Stimulated activated effector memory CD8-positive, alpha-beta T cell treated with anti-CD3 and anti-CD28 coated beads, Interleukin-12 subunit alpha, Interleukin-12 subunit beta, amount 100 ng/mL, for 72 hours (primary cell): ENCODE data around the gene STK32C.

ENCODE experiments used
- ATAC-seq: fragments of 150-1000 bp; cut with Tn5 transposase; 2 replicates; pipeline ENCODE4 v1.10.0; 2021
- DNase-seq, 2 donors: peaks; one replicate each; pipeline ENCODE4 v3.0.0; 2021 to 2022; ENCODE audit warnings: low spot score in 2 of 2
- H3K27ac Mint-ChIP-seq: one replicate; pipeline ENCODE4 v1.8.0; 2022; ENCODE audit warnings: mild to moderate bottlenecking, mixed read lengths
- H3K36me3 Mint-ChIP-seq: one replicate; pipeline ENCODE4 v1.8.0; 2022; ENCODE audit warnings: mild to moderate bottlenecking, mixed read lengths
- H3K4me1 Mint-ChIP-seq: one replicate; pipeline ENCODE4 v1.8.0; 2022; ENCODE audit warnings: mixed read lengths
- H3K4me3 Mint-ChIP-seq: one replicate; pipeline ENCODE4 v1.8.0; 2022; ENCODE audit warnings: mild to moderate bottlenecking, mixed read lengths
- H3K9me3 Mint-ChIP-seq: one replicate; pipeline ENCODE4 v1.8.0; 2022; ENCODE audit warnings: mixed read lengths

The STK32C gene

GRCh38 chr10:132178672-132179545, 128.8 kb downstream of the STK32C start:
- Mint-ChIP-seq H3K4me1 (no peaks in the 10 kb centered on the region), H3K27ac (no peak overlapping the region), H3K9me3 (no peaks in the 10 kb centered on the region), H3K36me3 (peaks cover 3% of the 10 kb centered on the region), H3K4me3 (no peak overlapping the region)
- ATAC-seq (no peak), DNase-seq (no peak)

GRCh38 chr10:132178046-132178445, 129.7 kb downstream of the STK32C start:
- DNase-seq: no peak
- no peak overlapping the region for H3K27ac Mint-ChIP-seq
- no peak for ATAC-seq
- H3K4me1 Mint-ChIP-seq: peaks cover 5% of the 10 kb centered on the region
- no peaks in the 10 kb centered on the region for H3K9me3 Mint-ChIP-seq
- no peak overlapping the region for H3K4me3 Mint-ChIP-seq
- peaks cover 9% of the 10 kb centered on the region for H3K36me3 Mint-ChIP-seq

- ATAC-seq (no peak), DNase-seq (no peak)
- peaks cover 9% of the 10 kb centered on the region for H3K36me3 Mint-ChIP-seq
- peaks cover 7% of the 10 kb centered on the region for H3K4me1 Mint-ChIP-seq
- no peak overlapping the region for H3K27ac Mint-ChIP-seq
- H3K4me3 Mint-ChIP-seq: no peak overlapping the region
- no peaks in the 10 kb centered on the region for H3K9me3 Mint-ChIP-seq
These were observed 130.9 kb downstream of the STK32C start for GRCh38 chr10:132176623-132177500.

- no peak for DNase-seq
- H3K4me1 Mint-ChIP-seq: peaks cover 7% of the 10 kb centered on the region
- no peak overlapping the region for H3K27ac Mint-ChIP-seq
- H3K36me3 Mint-ChIP-seq: peaks cover 9% of the 10 kb centered on the region
- no peaks in the 10 kb centered on the region for H3K9me3 Mint-ChIP-seq
- peak; percentile 73 for ATAC-seq
- H3K4me3 Mint-ChIP-seq: no peak overlapping the region
These were observed 131.7 kb downstream of the STK32C start for GRCh38 chr10:132175907-132176581.

- Mint-ChIP-seq H3K4me3 (no peak overlapping the region), H3K36me3 (peaks cover 9% of the 10 kb centered on the region), H3K9me3 (no peaks in the 10 kb centered on the region), H3K4me1 (peaks cover 7% of the 10 kb centered on the region), H3K27ac (no peak overlapping the region)
- DNase-seq: no peak
- ATAC-seq: no peak
These were observed 132.3 kb downstream of the STK32C start for GRCh38 chr10:132175408-132175807.

- ATAC-seq (no peak), DNase-seq (no peak)
- peaks cover 9% of the 10 kb centered on the region for H3K36me3 Mint-ChIP-seq
- peaks cover 7% of the 10 kb centered on the region for H3K4me1 Mint-ChIP-seq
- no peak overlapping the region for H3K4me3 Mint-ChIP-seq
- H3K27ac Mint-ChIP-seq: peak overlapping the region; percentile 80
- no peaks in the 10 kb centered on the region for H3K9me3 Mint-ChIP-seq
These were observed 133.5 kb downstream of the STK32C start for GRCh38 chr10:132174237-132174636.

GRCh38 chr10:132173185-132173584, 134.6 kb downstream of the STK32C start:
- DNase-seq: no peak
- no peak for ATAC-seq
- Mint-ChIP-seq H3K4me3 (no peak overlapping the region), H3K9me3 (no peaks in the 10 kb centered on the region), H3K36me3 (peaks cover 9% of the 10 kb centered on the region), H3K4me1 (peaks cover 7% of the 10 kb centered on the region), H3K27ac (peak overlapping the region; percentile 80)

- Mint-ChIP-seq H3K36me3 (peaks cover 9% of the 10 kb centered on the region), H3K9me3 (no peaks in the 10 kb centered on the region), H3K4me3 (no peak overlapping the region), H3K4me1 (peaks cover 7% of the 10 kb centered on the region), H3K27ac (peak overlapping the region; percentile 80)
- ATAC-seq: peak; percentile 44
- no peak for DNase-seq
These were observed 135.4 kb downstream of the STK32C start for GRCh38 chr10:132172091-132173066.

GRCh38 chr10:132170561-132171361, 137.0 kb downstream of the STK32C start:
- H3K9me3 Mint-ChIP-seq: no peaks in the 10 kb centered on the region
- peaks cover 7% of the 10 kb centered on the region for H3K4me1 Mint-ChIP-seq
- no peak overlapping the region for H3K27ac Mint-ChIP-seq
- peaks cover 9% of the 10 kb centered on the region for H3K36me3 Mint-ChIP-seq
- DNase-seq (no peak), ATAC-seq (no peak)
- no peak overlapping the region for H3K4me3 Mint-ChIP-seq

- no peak overlapping the region for H3K4me3 Mint-ChIP-seq
- no peak for ATAC-seq
These were observed 137.8 kb downstream of the STK32C start for GRCh38 chr10:132169766-132170560.

GRCh38 chr10:132169031-132169765, 138.6 kb downstream of the STK32C start:
- Mint-ChIP-seq H3K4me1 (peaks cover 10% of the 10 kb centered on the region), H3K27ac (no peak overlapping the region), H3K4me3 (no peak overlapping the region), H3K36me3 (peaks cover 9% of the 10 kb centered on the region), H3K9me3 (no peaks in the 10 kb centered on the region)
- DNase-seq: no peak
- ATAC-seq: no peak

More at GRCh38 chr10:132169766-132170560, 137.8 kb downstream of the STK32C start:
- Mint-ChIP-seq H3K27ac (no peak overlapping the region), H3K9me3 (no peaks in the 10 kb centered on the region), H3K36me3 (peaks cover 9% of the 10 kb centered on the region), H3K4me1 (peaks cover 7% of the 10 kb centered on the region)
- DNase-seq: no peak

GRCh38 chr10:132168571-132169030, 139.1 kb downstream of the STK32C start:
- Mint-ChIP-seq H3K27ac (no peak overlapping the region), H3K36me3 (peaks cover 4% of the 10 kb centered on the region), H3K4me3 (no peak overlapping the region), H3K4me1 (peaks cover 14% of the 10 kb centered on the region), H3K9me3 (no peaks in the 10 kb centered on the region)
- no peak for ATAC-seq
- no peak for DNase-seq
